Common myeloid progenitor, CD34-positive (primary cell): ENCODE results near the gene PCK2.

Experiments used
- CTCF ChIA-PET: fragments of 350-600 bp; sonication (Branson Sonifier 250); formaldehyde crosslinking; loops from one replicate; lab custom pipeline; 2021; ENCODE audit warnings: antibody characterized with exemption; lab: Charles Lee
- POLR2A ChIA-PET: fragments of 350-600 bp; sonication (Branson Sonifier 250); formaldehyde crosslinking; loops from one replicate; lab custom pipeline; 2021; ENCODE audit warnings: antibody characterized with exemption; lab: Charles Lee
- DNase-seq, 3 donors: peaks; one replicate each; pipeline versions ENCODE4 v3.0.0 to v3.0.0-alpha.2; 2013
- H3K27ac ChIP-seq, 2 experiments: 1 replicate in 1 of 2; 2 replicates in 1 of 2; pipeline ENCODE4 v1.7.0; 2013; ENCODE audit warnings: inconsistent platforms in 2 of 2, low read length in 2 of 2, mild to moderate bottlenecking in 2 of 2, low read depth in 1 of 2, moderate library complexity in 1 of 2; ENCODE audit not compliant: severe bottlenecking in 2 of 2, insufficient read depth in 1 of 2, poor library complexity in 1 of 2
- H3K27me3 ChIP-seq, 5 experiments: replicated peaks in 2 of 5; 1 replicate in 3 of 5; 2 replicates in 2 of 5; pipeline versions ENCODE4 v1.6.1 to v1.7.0; 2013; ENCODE audit warnings: low read length in 4 of 5, mild to moderate bottlenecking in 2 of 5, moderate library complexity in 2 of 5, inconsistent platforms in 1 of 5; ENCODE audit not compliant: insufficient read depth in 5 of 5, control insufficient read depth in 4 of 5
- H3K36me3 ChIP-seq, 4 experiments: 1 replicate in 2 of 4; 2 replicates in 2 of 4; pipeline versions ENCODE4 v1.6.1 to v1.7.0; 2013; ENCODE audit warnings: low read length in 3 of 4, control low read depth in 1 of 4, mild to moderate bottlenecking in 1 of 4; ENCODE audit not compliant: control insufficient read depth in 4 of 4, insufficient read depth in 4 of 4
- H3K4me1 ChIP-seq, 4 experiments: 1 replicate in 3 of 4; 2 replicates in 1 of 4; pipeline versions ENCODE4 v1.6.1 to v1.7.1; 2013; ENCODE audit warnings: low read length in 3 of 4, mild to moderate bottlenecking in 3 of 4, control low read depth in 1 of 4, inconsistent platforms in 1 of 4, moderate library complexity in 1 of 4; ENCODE audit not compliant: control insufficient read depth in 4 of 4, insufficient read depth in 4 of 4; ENCODE audit errors: control extremely low read depth in 1 of 4
- H3K4me3 ChIP-seq, 7 experiments: 1 replicate in 4 of 7; 2 replicates in 3 of 7; pipeline versions ENCODE4 v1.5.1 to v1.7.0; 2013; ENCODE audit warnings: mild to moderate bottlenecking in 7 of 7, low read length in 6 of 7, moderate library complexity in 6 of 7, inconsistent platforms in 2 of 7, low read depth in 2 of 7, control low read depth in 1 of 7; ENCODE audit not compliant: insufficient read depth in 4 of 7, control insufficient read depth in 1 of 7; ENCODE audit errors: extremely low read depth in 1 of 7
- H3K9me3 ChIP-seq, 5 experiments: 1 replicate in 4 of 5; 2 replicates in 1 of 5; pipeline versions ENCODE4 v1.6.1 to v1.7.1; 2013; ENCODE audit warnings: low read length in 4 of 5, mild to moderate bottlenecking in 2 of 5, inconsistent platforms in 1 of 5, low read depth in 1 of 5, moderate library complexity in 1 of 5; ENCODE audit not compliant: control insufficient read depth in 4 of 5, insufficient read depth in 2 of 5; ENCODE audit errors: control extremely low read depth in 1 of 5
- WGBS: methylation state at CpG from one replicate; pipeline ENCODE4 v1.1.5; 2013; ENCODE audit not compliant: insufficient coverage; 5-methylcytosine and 5-hydroxymethylcytosine counted together

PCK2 gene

DNA sequence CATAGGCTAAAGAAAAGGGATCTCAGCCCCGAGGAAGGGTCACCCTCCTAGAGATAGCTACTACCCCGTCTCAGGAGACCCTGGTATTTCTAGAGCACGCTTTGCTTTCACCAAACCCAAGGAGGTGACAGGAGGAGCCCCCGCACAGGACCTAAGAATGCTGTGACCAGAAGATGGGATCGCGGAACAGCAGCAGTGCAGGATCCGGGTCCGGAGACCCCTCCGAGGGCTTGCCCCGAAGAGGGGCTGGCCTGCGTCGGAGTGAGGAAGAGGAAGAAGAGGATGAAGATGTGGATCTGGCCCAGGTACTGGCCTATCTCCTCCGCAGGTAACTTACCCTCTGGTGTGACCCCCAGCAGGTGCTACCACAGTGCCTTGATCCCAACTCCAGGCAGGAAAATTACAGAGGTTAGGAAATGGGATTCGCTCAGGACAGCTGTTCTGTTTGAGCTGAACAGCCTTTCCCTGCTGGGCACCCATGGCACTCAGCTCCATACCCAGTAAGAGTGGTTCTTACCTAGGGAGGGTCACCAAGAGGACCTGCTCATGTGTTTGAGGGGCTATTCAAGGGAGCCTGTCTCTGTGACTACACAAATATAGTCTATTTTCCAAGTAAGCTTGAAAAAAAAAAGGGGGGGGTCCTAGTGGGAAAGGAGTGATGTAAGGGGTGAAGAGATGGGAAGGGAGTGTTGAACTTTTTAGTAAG, 21.5 kb downstream of the PCK2 start:
- H3K4me1 ChIP-seq = peaks cover 8 to 33% (median 19%) of the 10 kb centered on the region in 4 experiments
- H3K36me3 ChIP-seq = peaks cover 14 to 39% (median 33%) of the 10 kb centered on the region in 4 experiments
- 4% methylated on average over 13 of the region's 14 CpGs for WGBS
- POLR2A ChIA-PET = interaction anchor here (1.2 to 2.4 kb wide), 6 partner anchors 9 to 45 kb away, joined by 3 to 10 read pairs (median 8); partner anchors contain the start of genes IRF9, PSME1, PSME2 and RNF31
- DNase-seq = no peak
- H3K4me3 ChIP-seq = peak overlapping the region; percentile 51 to 98 (median 90)
- CTCF ChIA-PET = interaction anchor here (0.5 to 7.7 kb wide), 14 partner anchors 11 to 121 kb away, joined by 3 to 46 read pairs (median 5); partner anchors contain the start of genes FITM1, IRF9, PCK2 and PSME1
- peak overlapping the region; percentile 95 to 98 for H3K27ac ChIP-seq
- H3K9me3 ChIP-seq = no peaks in the 10 kb centered on the region
- no peaks in the 10 kb centered on the region for H3K27me3 ChIP-seq

DNA sequence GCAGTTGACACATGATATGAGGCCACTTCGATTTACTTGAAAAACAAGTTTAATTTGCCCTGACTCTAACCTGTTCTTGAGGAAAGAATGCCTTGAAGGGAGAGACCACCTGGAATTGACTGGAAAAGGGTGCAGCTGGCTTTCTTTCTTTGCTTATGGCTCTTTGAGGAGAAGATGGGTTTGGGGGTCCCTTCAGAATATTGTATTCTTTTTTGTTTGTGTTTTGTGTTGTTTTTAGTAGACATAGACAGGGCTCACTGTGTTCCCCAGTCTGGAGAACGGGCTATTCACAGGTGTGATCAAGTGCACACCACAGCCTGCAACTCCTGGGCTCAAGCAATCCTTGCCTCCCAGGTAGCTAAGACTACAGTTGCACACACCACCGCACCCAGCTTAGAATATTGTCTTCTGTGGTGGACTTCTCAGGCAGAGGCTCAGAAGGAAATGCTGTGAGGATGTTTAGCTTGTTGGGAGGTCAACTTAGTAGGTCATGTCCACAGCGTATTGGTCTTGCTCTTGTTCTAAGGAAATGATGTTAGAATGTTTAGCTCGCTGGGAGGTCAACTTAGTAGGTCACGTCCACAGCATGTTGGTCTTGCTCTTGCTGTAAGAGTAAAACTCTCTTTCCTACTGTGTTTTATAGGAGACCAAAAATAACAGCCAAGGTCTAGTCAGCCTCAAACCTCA, 22.2 kb downstream of the PCK2 start:
- Histone ChIP-seq H3K4me3 (peak overlapping the region in 6 of 7 experiments; percentile 80 to 98 (median 92)), H3K27me3 (no peaks in the 10 kb centered on the region), H3K4me1 (peaks cover 8 to 29% (median 19%) of the 10 kb centered on the region in 4 experiments), H3K27ac (peak overlapping the region; percentile 95 to 98), H3K36me3 (peaks cover 14 to 46% (median 39%) of the 10 kb centered on the region in 4 experiments), H3K9me3 (no peaks in the 10 kb centered on the region)
- ChIA-PET CTCF (interaction anchor here (1.0 to 7.7 kb wide), 9 partner anchors 8 to 80 kb away, joined by 3 to 46 read pairs (median 6); partner anchors contain the start of genes FITM1, IRF9 and PSME1), POLR2A (interaction anchor here (1.2 to 1.3 kb wide), 2 partner anchors 8 to 13 kb away, joined by 3 to 5 read pairs; no protein-coding TSS in a partner anchor)
- no peak for DNase-seq
- WGBS = 97% methylated on average over 4 of the region's 6 CpGs

- H3K36me3 ChIP-seq = peaks cover 14 to 51% (median 45%) of the 10 kb centered on the region in 4 experiments
- H3K27ac ChIP-seq = peak overlapping the region in 1 of 2 experiments; percentile 31
- no peaks in the 10 kb centered on the region for H3K27me3 ChIP-seq
- 100% methylated on average over 6 of the region's 6 CpGs for WGBS
- ChIA-PET POLR2A (no interaction called here), CTCF (interaction anchor here (0.9 to 7.7 kb wide), 7 partner anchors 8 to 557 kb away, joined by 3 to 46 read pairs (median 6); partner anchors contain the start of genes FITM1, IRF9 and PSME1)
- no peaks in the 10 kb centered on the region for H3K9me3 ChIP-seq
- no peak for DNase-seq
- no peak overlapping the region for H3K4me3 ChIP-seq
- peaks cover 8 to 29% (median 19%) of the 10 kb centered on the region in 4 experiments for H3K4me1 ChIP-seq
These were observed 23.1 kb downstream of the PCK2 start for GRCh38 chr14:24117179-24117578.

GRCh38 chr14:24119691-24120090, 25.6 kb downstream of the PCK2 start:
- Histone ChIP-seq H3K4me1 (peaks cover 8 to 18% (median 14%) of the 10 kb centered on the region in 4 experiments), H3K4me3 (no peak overlapping the region), H3K27me3 (no peaks in the 10 kb centered on the region), H3K9me3 (no peaks in the 10 kb centered on the region), H3K36me3 (peaks cover 22 to 75% (median 61%) of the 10 kb centered on the region in 4 experiments), H3K27ac (no peak overlapping the region)
- WGBS = 100% methylated on average over 4 of the region's 6 CpGs
- ChIA-PET CTCF (interaction anchor here (0.7 to 7.7 kb wide), 6 partner anchors 8 to 40 kb away, joined by 3 to 46 read pairs (median 6); partner anchors contain the start of gene FITM1), POLR2A (interaction anchor here (0.5 to 0.6 kb wide), 2 partner anchors 43 to 60 kb away, joined by 3 to 4 read pairs; no protein-coding TSS in a partner anchor)
- DNase-seq = no peak

DNA sequence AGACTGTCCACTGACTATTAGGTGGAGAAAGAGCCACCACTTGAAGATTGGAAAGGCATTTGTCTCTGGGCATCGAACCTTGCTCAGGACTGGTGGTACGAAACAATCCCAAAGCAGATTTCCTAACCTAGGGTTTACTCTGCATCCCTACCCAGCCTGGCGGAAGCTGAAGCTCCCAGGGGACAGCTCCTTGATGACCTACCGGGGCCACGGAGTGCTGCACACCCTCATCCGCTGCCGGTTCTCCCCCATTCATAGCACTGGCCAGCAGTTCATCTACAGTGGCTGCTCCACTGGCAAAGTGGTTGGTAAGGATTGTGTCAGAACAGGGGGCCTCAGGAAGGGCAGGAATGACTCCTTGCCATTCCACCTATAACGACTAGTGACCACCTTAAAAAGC, 27.1 kb downstream of the PCK2 start:
- DNase-seq = no peak
- Histone ChIP-seq H3K27ac (no peak overlapping the region), H3K4me1 (peaks cover 3 to 8% (median 4%) of the 10 kb centered on the region in 4 experiments), H3K36me3 (peaks cover 22 to 75% (median 61%) of the 10 kb centered on the region in 4 experiments), H3K4me3 (no peak overlapping the region), H3K27me3 (no peaks in the 10 kb centered on the region), H3K9me3 (no peaks in the 10 kb centered on the region)
- WGBS = 100% methylated on average over 3 of the region's 8 CpGs
- ChIA-PET CTCF (interaction anchor here (0.8 kb wide), 1 partner anchor 12 kb away, joined by 3 read pairs; no protein-coding TSS in a partner anchor), POLR2A (interaction anchor here (1.0 kb wide), 1 partner anchor 13 kb away, joined by 3 read pairs; no protein-coding TSS in a partner anchor)

DNA sequence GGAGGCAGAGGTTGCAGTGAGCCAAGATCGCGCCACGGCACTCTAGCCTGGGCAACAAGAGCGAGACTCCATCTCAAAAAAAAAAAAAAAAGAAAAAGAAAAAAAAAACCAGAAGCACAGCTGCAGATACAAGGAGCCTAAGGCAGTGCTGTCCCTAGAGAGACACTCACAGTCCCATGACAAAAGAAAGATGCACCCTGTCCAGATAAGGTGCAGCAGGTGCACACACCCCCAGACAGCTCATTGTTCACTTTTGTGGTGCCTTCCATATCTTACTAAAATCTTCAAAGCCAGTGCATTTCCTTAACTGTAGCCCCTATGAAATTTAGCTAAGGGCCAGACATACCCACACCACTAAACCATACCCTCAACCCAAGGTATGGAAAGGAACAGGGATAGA, 28.3 kb downstream of the PCK2 start:
- POLR2A ChIA-PET = interaction anchor here (1.0 kb wide), 1 partner anchor 12 kb away, joined by 3 read pairs; no protein-coding TSS in a partner anchor
- H3K27me3 ChIP-seq = no peaks in the 10 kb centered on the region
- no peak overlapping the region for H3K4me3 ChIP-seq
- no peaks in the 10 kb centered on the region for H3K9me3 ChIP-seq
- DNase-seq = no peak
- H3K36me3 ChIP-seq = peaks cover 22 to 69% (median 53%) of the 10 kb centered on the region in 4 experiments
- CTCF ChIA-PET = interaction anchor here (1.3 kb wide), 1 partner anchor 39 kb away, joined by 3 read pairs; the partner anchor contains the start of gene IRF9
- 94% methylated on average over 3 of the region's 4 CpGs for WGBS
- H3K4me1 ChIP-seq = no peaks in the 10 kb centered on the region
- no peak overlapping the region for H3K27ac ChIP-seq
